Parathyroid adenoma (tissue), 2 donors: ENCODE results near the gene ZMYND8.

Source experiments
- H2AFZ ChIP-seq: fragments of 300-600 bp; sonication (generic); one replicate; pipeline ENCODE4 v1.7.0; 2017; ENCODE audit warnings: antibody characterized with exemption, mild to moderate bottlenecking
- H3K27ac ChIP-seq: fragments of 300-600 bp; sonication (generic); one replicate; pipeline ENCODE4 v1.7.0; 2017
- H3K27me3 ChIP-seq: fragments of 300-600 bp; sonication (generic); one replicate; pipeline ENCODE4 v1.7.0; 2017; ENCODE audit warnings: low read length; ENCODE audit not compliant: control insufficient read depth, insufficient read depth
- H3K36me3 ChIP-seq: fragments of 300-600 bp; sonication (generic); one replicate; pipeline ENCODE4 v1.7.0; 2017; ENCODE audit warnings: low read length; ENCODE audit not compliant: control insufficient read depth, insufficient read depth
- H3K4me1 ChIP-seq: fragments of 300-600 bp; sonication (generic); one replicate; pipeline ENCODE4 v1.7.0; 2017; ENCODE audit warnings: control low read depth
- H3K4me2 ChIP-seq: fragments of 300-600 bp; sonication (generic); one replicate; pipeline ENCODE4 v1.7.0; 2017; ENCODE audit warnings: low read length
- H3K4me3 ChIP-seq: fragments of 300-600 bp; sonication (generic); one replicate; pipeline ENCODE4 v1.7.0; 2017; ENCODE audit warnings: low read depth, low read length
- H3K79me2 ChIP-seq: fragments of 300-600 bp; sonication (generic); one replicate; pipeline ENCODE4 v1.7.0; 2017; ENCODE audit warnings: control low read depth
- H3K9ac ChIP-seq: fragments of 300-600 bp; sonication (generic); one replicate; pipeline ENCODE4 v1.7.0; 2017; ENCODE audit warnings: mild to moderate bottlenecking
- H3K9me3 ChIP-seq: fragments of 300-600 bp; sonication (generic); one replicate; pipeline ENCODE4 v1.7.0; 2017; ENCODE audit warnings: low read length; ENCODE audit not compliant: control insufficient read depth
- CTCF ChIP-seq: fragments of 300-600 bp; sonication (generic); IDR thresholded peaks from one replicate; pipeline ENCODE4 v1.7.0; 2017; ENCODE audit warnings: antibody characterized with exemption, mild to moderate bottlenecking
- donor health status: primary hyperparathyroidism.

The ZMYND8 gene

GRCh38 chr20:47224857-47225256 lies 131.6 kb downstream of the ZMYND8 start:
- Histone ChIP-seq H3K4me1 (no peaks in the 10 kb centered on the region), H3K4me2 (no peak overlapping the region), H3K4me3 (no peak overlapping the region), H3K27ac (no peak overlapping the region), H3K36me3 (no peaks in the 10 kb centered on the region), H3K79me2 (peaks cover 5% of the 10 kb centered on the region), H3K9ac (no peak overlapping the region), H2AFZ (no peak overlapping the region), H3K27me3 (no peaks in the 10 kb centered on the region), H3K9me3 (no peaks in the 10 kb centered on the region)
- no peak for TF ChIP-seq CTCF

GRCh38 chr20:47224300-47224791 lies 132.2 kb downstream of the ZMYND8 start:
- peaks cover 8% of the 10 kb centered on the region for H3K79me2 ChIP-seq
- H3K36me3 ChIP-seq: no peaks in the 10 kb centered on the region
- no peak overlapping the region for H2AFZ ChIP-seq
- no peaks in the 10 kb centered on the region for H3K27me3 ChIP-seq
- H3K9ac ChIP-seq: no peak overlapping the region
- H3K4me3 ChIP-seq: no peak overlapping the region
- H3K9me3 ChIP-seq: no peaks in the 10 kb centered on the region
- no peak overlapping the region for H3K27ac ChIP-seq
- TF ChIP-seq CTCF: no peak
- no peak overlapping the region for H3K4me2 ChIP-seq
- H3K4me1 ChIP-seq: no peaks in the 10 kb centered on the region

- Histone ChIP-seq H3K9ac (no peak overlapping the region), H2AFZ (no peak overlapping the region), H3K27me3 (no peaks in the 10 kb centered on the region), H3K27ac (no peak overlapping the region), H3K4me3 (no peak overlapping the region), H3K79me2 (peaks cover 8% of the 10 kb centered on the region), H3K4me1 (no peaks in the 10 kb centered on the region), H3K36me3 (no peaks in the 10 kb centered on the region), H3K9me3 (no peaks in the 10 kb centered on the region), H3K4me2 (no peak overlapping the region)
- TF ChIP-seq CTCF: no peak
Measured at GRCh38 chr20:47223896-47224295, 132.6 kb downstream of the ZMYND8 start.

- H3K27me3 ChIP-seq: no peaks in the 10 kb centered on the region
- H3K36me3 ChIP-seq: no peaks in the 10 kb centered on the region
- H3K79me2 ChIP-seq: peaks cover 8% of the 10 kb centered on the region
- H3K4me3 ChIP-seq: no peak overlapping the region
- TF ChIP-seq CTCF: no peak
- no peak overlapping the region for H3K27ac ChIP-seq
- no peaks in the 10 kb centered on the region for H3K9me3 ChIP-seq
- no peak overlapping the region for H3K4me2 ChIP-seq
- H3K4me1 ChIP-seq: no peaks in the 10 kb centered on the region
- no peak overlapping the region for H3K9ac ChIP-seq
- no peak overlapping the region for H2AFZ ChIP-seq
Measured at GRCh38 chr20:47222468-47223119, 133.9 kb downstream of the ZMYND8 start.

- no peak for TF ChIP-seq CTCF
- no peaks in the 10 kb centered on the region for H3K9me3 ChIP-seq
- H3K27me3 ChIP-seq: no peaks in the 10 kb centered on the region
- H3K9ac ChIP-seq: no peak overlapping the region
- no peak overlapping the region for H3K4me2 ChIP-seq
- H3K79me2 ChIP-seq: peaks cover 8% of the 10 kb centered on the region
- no peaks in the 10 kb centered on the region for H3K4me1 ChIP-seq
- no peak overlapping the region for H2AFZ ChIP-seq
- no peak overlapping the region for H3K4me3 ChIP-seq
- no peak overlapping the region for H3K27ac ChIP-seq
- H3K36me3 ChIP-seq: no peaks in the 10 kb centered on the region
Measured at GRCh38 chr20:47221036-47221625, 135.4 kb downstream of the ZMYND8 start.
